Sigmoid colon (tissue), 7 donors: ENCODE results near the gene ZCCHC18. TPM values are rescaled to one million over a fixed set of nuclear protein-coding genes. Genes with fewer than 3 reads are reported as not detected.

Experiments
- DNase-seq: peaks from one replicate; pipeline ENCODE4 v3.0.0-alpha.2; 2019
- H3K27ac ChIP-seq, 4 donors: fragments of 200-600 bp; sonication (generic); one replicate each; pipeline ENCODE4 v1.5.1; 2016 to 2019; ENCODE audit warnings: mild to moderate bottlenecking in 1 of 4
- H3K27me3 ChIP-seq, 3 donors: fragments of 200-600 bp; sonication (generic); one replicate each; pipeline ENCODE4 v1.5.1; 2019; ENCODE audit warnings: mild to moderate bottlenecking in 1 of 3
- H3K36me3 ChIP-seq, 4 donors: fragments of 200-600 bp; sonication (generic); one replicate each; pipeline ENCODE4 v1.5.1; 2016 to 2019
- H3K4me1 ChIP-seq, 4 donors: fragments of 200-600 bp; sonication (generic); one replicate each; pipeline ENCODE4 v1.5.1; 2017 to 2019
- H3K4me3 ChIP-seq, 4 donors: fragments of 200-600 bp; sonication (generic); one replicate each; pipeline ENCODE4 v1.5.1; 2017 to 2019; ENCODE audit warnings: mild to moderate bottlenecking in 2 of 4, moderate library complexity in 1 of 4
- H3K9me3 ChIP-seq, 4 donors: fragments of 200-600 bp in 3 of 4; sonication (generic) in 3 of 4; one replicate each; pipeline versions ENCODE4 v1.5.1 to v1.6.1; 2013 to 2019
- EP300 ChIP-seq, 4 donors: sonication (generic); formaldehyde crosslinking; IDR thresholded peaks; one replicate each; pipeline ENCODE4 v1.6.1; 2017; ENCODE audit warnings: antibody characterized with exemption in 4 of 4
- POLR2A ChIP-seq, 2 donors: fragments of 450-650 bp; IDR thresholded peaks; one replicate each; pipeline ENCODE4 v1.6.1; 2016; ENCODE audit warnings: antibody characterized with exemption in 2 of 2, mild to moderate bottlenecking in 2 of 2, moderate library complexity in 2 of 2
- POLR2AphosphoS5 ChIP-seq, 4 donors: sonication (generic); formaldehyde crosslinking; IDR thresholded peaks; one replicate each; pipeline ENCODE4 v1.6.1; 2017; ENCODE audit warnings: antibody characterized with exemption in 4 of 4
- WGBS, 2 donors: extraction: QIAGEN DNeasy Blood & Tissue Kit; methylation state at CpG; one replicate each; pipeline ENCODE4 v1.1.7; 2013; 5-methylcytosine and 5-hydroxymethylcytosine counted together
- intact Hi-C: fragments of 100-400 bp; cut with DNase I; formaldehyde crosslinking; loops from one replicate; pipeline ENCODE4 v1.15.1; 2023
- polyA plus RNA-seq, 3 donors: library from polyadenylated mRNA; stranded (reverse); fragments of 200-250 nt; gene quantifications; one replicate each; pipeline ENCODE4 v1.2.3, GENCODE V29; 2013
- total RNA-seq, 4 donors: library from RNA; depleted of rRNA; stranded (reverse); fragments of >200 nt; gene quantifications; one replicate each; pipeline ENCODE4 v1.1.0, GENCODE V29; 2016
- TF ChIP-seq, protein P1 (sequence below), 4 experiments: fragments of 450-650 bp in 3 of 4; fragments of 200-600 bp in 1 of 4; IDR thresholded peaks; one replicate each; pipeline ENCODE4 v1.5.1; 2016 to 2019; ENCODE audit warnings: antibody characterized with exemption in 4 of 4, mild to moderate bottlenecking in 3 of 4, moderate library complexity in 2 of 4
- donor health status: healthy with polysubstance abuse.
- donor health status: Bipolar disorder and iron deficiency.
- donor health status: healthy.

The ZCCHC18 gene
- total and polyA plus RNA-seq, 7 donors = 0.66 to 4.2 (median 2.2) TPM; not detected in 1

DNA sequence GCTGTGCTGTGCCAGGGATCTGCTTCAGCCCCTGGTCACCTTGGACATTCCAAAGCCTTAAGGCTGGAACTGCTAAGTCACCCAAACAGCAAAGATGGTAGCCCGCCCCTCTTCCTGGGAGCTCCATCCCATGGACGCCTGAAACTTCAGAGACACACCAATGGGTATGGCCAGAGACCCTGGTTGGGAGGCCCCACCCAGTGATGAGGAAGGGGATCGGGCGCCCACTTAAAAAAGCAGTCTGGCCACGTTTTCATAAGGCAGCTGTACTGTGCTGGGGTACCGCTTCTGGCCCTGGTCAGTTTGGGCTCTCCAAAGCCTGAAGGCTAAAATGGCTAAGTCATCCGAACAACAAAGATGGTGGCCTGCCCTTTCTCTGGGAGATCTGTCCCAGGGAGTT is 26.8 kb upstream of the ZCCHC18 start:
- intact Hi-C loops = no loop called here
- H3K36me3 ChIP-seq = no peaks in the 10 kb centered on the region
- DNase-seq = no peak
- TF ChIP-seq EP300 (IDR thresholded peaks at IDR 0.05) (no peak), POLR2A (IDR thresholded peaks at IDR 0.05) (no peak), POLR2AphosphoS5 (IDR thresholded peaks at IDR 0.05) (no peak)
- TF ChIP-seq, protein P1, sequence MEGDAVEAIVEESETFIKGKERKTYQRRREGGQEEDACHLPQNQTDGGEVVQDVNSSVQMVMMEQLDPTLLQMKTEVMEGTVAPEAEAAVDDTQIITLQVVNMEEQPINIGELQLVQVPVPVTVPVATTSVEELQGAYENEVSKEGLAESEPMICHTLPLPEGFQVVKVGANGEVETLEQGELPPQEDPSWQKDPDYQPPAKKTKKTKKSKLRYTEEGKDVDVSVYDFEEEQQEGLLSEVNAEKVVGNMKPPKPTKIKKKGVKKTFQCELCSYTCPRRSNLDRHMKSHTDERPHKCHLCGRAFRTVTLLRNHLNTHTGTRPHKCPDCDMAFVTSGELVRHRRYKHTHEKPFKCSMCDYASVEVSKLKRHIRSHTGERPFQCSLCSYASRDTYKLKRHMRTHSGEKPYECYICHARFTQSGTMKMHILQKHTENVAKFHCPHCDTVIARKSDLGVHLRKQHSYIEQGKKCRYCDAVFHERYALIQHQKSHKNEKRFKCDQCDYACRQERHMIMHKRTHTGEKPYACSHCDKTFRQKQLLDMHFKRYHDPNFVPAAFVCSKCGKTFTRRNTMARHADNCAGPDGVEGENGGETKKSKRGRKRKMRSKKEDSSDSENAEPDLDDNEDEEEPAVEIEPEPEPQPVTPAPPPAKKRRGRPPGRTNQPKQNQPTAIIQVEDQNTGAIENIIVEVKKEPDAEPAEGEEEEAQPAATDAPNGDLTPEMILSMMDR (IDR thresholded peaks at IDR 0.05) = no peak
- no peak overlapping the region for H3K27ac ChIP-seq
- WGBS, 2 donors = 88 to 93% methylated on average over 7 of the region's 7 CpGs
- no peaks in the 10 kb centered on the region for H3K4me1 ChIP-seq
- no peaks in the 10 kb centered on the region for H3K27me3 ChIP-seq
- H3K9me3 ChIP-seq = no peaks in the 10 kb centered on the region
- H3K4me3 ChIP-seq = no peak overlapping the region

DNA sequence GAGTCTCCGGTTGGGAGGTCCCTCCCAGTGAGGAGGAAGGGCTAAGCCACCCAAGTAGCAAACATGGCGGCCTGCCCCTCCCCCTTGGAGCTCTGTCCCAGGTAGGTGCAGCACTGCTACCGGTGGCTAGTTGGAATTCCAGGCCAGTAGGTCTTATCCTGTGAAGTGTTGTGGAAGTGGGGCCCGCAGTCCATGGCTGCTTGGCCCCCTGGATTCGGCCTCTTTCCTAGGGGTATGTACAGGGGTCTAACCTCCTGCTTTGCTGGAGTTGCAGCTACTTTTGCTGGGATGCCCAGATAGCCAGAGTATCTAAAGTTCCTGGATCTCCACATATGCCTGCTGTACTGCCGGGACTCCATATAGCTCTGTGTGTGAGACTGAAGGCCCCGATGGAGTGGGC is 26.4 kb upstream of the ZCCHC18 start:
- DNase-seq = no peak
- H3K36me3 ChIP-seq = no peaks in the 10 kb centered on the region
- no peak overlapping the region for H3K4me3 ChIP-seq
- no peaks in the 10 kb centered on the region for H3K4me1 ChIP-seq
- H3K27me3 ChIP-seq = no peaks in the 10 kb centered on the region
- 83% methylated on average over 7 of the region's 7 CpGs for WGBS, 2 donors
- H3K27ac ChIP-seq = no peak overlapping the region
- no peaks in the 10 kb centered on the region for H3K9me3 ChIP-seq
- intact Hi-C loops = no loop called here
- TF ChIP-seq, protein P1 (IDR thresholded peaks at IDR 0.05) = no peak
- TF ChIP-seq POLR2AphosphoS5 (IDR thresholded peaks at IDR 0.05) (no peak), EP300 (IDR thresholded peaks at IDR 0.05) (no peak), POLR2A (IDR thresholded peaks at IDR 0.05) (no peak)

DNA sequence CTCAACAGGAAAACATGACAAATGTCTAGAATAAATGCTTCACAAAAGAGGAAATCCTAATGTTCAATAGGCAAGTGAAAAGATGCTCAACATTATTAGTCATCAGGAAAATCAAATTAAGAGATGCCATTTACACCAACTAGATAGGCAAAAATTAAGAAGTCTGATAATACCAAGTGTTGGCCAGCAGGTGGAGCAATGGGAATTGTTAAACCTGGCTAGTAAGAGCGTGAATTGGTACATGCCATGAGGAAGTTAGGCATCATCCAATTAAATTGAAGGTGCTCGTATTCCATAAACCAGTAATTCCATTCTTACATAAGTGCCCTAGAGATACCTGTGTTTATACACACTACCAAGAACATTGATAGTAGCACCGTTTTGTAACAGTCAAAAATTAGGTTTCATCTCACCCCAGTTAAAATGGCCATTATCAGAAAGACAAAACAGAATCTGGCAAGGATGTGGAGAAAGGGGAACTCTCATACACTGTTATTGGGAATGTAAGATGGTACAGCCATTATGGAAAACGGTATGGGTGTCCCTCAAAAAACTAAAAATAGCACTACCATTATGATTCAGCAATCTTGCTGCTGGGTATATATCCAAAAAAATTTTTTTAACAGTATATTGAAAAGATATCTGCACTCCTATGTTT is 14.0 kb upstream of the ZCCHC18 start:
- Histone ChIP-seq H3K9me3 (no peaks in the 10 kb centered on the region), H3K4me1 (no peaks in the 10 kb centered on the region), H3K4me3 (no peak overlapping the region), H3K36me3 (no peaks in the 10 kb centered on the region), H3K27me3 (no peaks in the 10 kb centered on the region), H3K27ac (no peak overlapping the region)
- 0 to 3% methylated on average over 4 of the region's 4 CpGs for WGBS, 2 donors
- DNase-seq = peak; percentile 75
- intact Hi-C loops = loop anchor here (2.0 kb wide), 2 partner anchors 15 to 39 kb away; partner anchors contain the start of gene ZCCHC18
- TF ChIP-seq, protein P1 (IDR thresholded peaks at IDR 0.05) = peak; percentile 32 to 52 (median 42)
- no peak for TF ChIP-seq EP300 (IDR thresholded peaks at IDR 0.05)

DNA sequence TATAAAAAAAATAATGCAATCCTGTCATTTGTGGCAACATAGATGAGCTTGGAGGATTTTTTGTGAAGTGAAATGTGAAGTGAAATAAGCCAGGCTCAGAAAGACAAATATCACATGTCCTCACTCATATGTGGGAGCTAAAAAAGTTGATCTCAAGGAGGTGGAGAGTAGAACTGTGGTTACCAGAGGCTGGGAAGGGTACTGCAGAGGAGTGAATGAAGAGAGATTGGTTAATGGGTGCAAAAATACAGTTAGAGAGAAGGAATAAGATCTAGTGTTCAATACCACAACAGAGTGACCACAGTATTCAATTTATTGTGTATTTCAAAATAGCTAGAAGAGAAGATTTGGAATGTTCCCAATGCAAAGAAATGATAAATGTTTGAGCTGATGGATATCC is 13.4 kb upstream of the ZCCHC18 start:
- DNase-seq = no peak
- intact Hi-C loops = loop anchor here (2.0 kb wide), 2 partner anchors 14 to 38 kb away; partner anchors contain the start of gene ZCCHC18
- H3K9me3 ChIP-seq = no peaks in the 10 kb centered on the region

More for the DNA sequence above, 13.4 kb upstream of the ZCCHC18 start:
- Histone ChIP-seq H3K36me3 (no peaks in the 10 kb centered on the region), H3K4me3 (no peak overlapping the region), H3K27ac (no peak overlapping the region), H3K4me1 (no peaks in the 10 kb centered on the region), H3K27me3 (no peaks in the 10 kb centered on the region)
- TF ChIP-seq POLR2AphosphoS5 (IDR thresholded peaks at IDR 0.05) (no peak), POLR2A (IDR thresholded peaks at IDR 0.05) (no peak), EP300 (IDR thresholded peaks at IDR 0.05) (no peak)
- TF ChIP-seq, protein P1 (IDR thresholded peaks at IDR 0.05) = no peak
